ENCODE data around the gene OR6J1. TPM values are rescaled to one million over a fixed set of nuclear protein-coding genes. Genes with fewer than 3 reads are reported as not detected.

Gene OR6J1
- total and polyA plus RNA-seq, 2 experiments from 2014 or later = not detected

- Histone ChIP-seq H3K27ac (no peak overlapping the region), H3K4me2 (ENCODE audit: unreplicated experiment) (no peak overlapping the region), H3K27me3 (replicated peaks; ENCODE audit: insufficient read depth) (no peaks in the 10 kb centered on the region), H3K79me2 (ENCODE audit: insufficient read depth) (no peaks in the 10 kb centered on the region), H3F3A (ENCODE audit: insufficient read depth) (peaks cover 15% of the 10 kb centered on the region), H3K36me3 (ENCODE audit: low read depth) (no peaks in the 10 kb centered on the region), H3K4me1 (ENCODE audit: insufficient read depth) (peaks cover 14% of the 10 kb centered on the region), H2AFZ (no peak overlapping the region), H4K20me1 (ENCODE audit: insufficient read depth) (no peaks in the 10 kb centered on the region), H3K4me3 (no peak overlapping the region), H3K9me2 (ENCODE audit: insufficient read depth) (no peaks in the 10 kb centered on the region), H3K9me3 (ENCODE audit: low read depth) (no peaks in the 10 kb centered on the region), H3K9ac (no peak overlapping the region)
- DNase-seq = no peak
- in situ Hi-C loops (cut with MboI) = loop anchor here (25.0 kb wide), 1 partner anchor 277 kb away; no protein-coding TSS in a partner anchor
- WGBS, 2 experiments (ENCODE audit: low coverage in 1 of 2, low lambda C conversion rate in 2 of 2, missing lambda C conversion rate in 2 of 2) = 70 to 72% methylated on average over 6 of the region's 6 CpGs
- TF ChIP-seq EZH2 (IDR thresholded peaks at IDR 0.05; ENCODE audit: insufficient read depth, poor library complexity, severe bottlenecking) (no peak), EZH2phosphoT487 (IDR thresholded peaks at IDR 0.05; ENCODE audit: insufficient read depth, low read depth) (no peak)
Measured at GRCh38 chr14:22664261-22664660, 20.1 kb upstream of the OR6J1 start.

GRCh38 chr14:22660654-22661053 is 16.5 kb upstream of the OR6J1 start:
- Histone ChIP-seq H3F3A (ENCODE audit: insufficient read depth) (no peaks in the 10 kb centered on the region), H3K9ac (no peak overlapping the region), H3K4me1 (ENCODE audit: insufficient read depth) (no peaks in the 10 kb centered on the region), H3K27me3 (replicated peaks; ENCODE audit: insufficient read depth) (no peaks in the 10 kb centered on the region), H3K4me2 (ENCODE audit: unreplicated experiment) (no peak overlapping the region), H3K79me2 (ENCODE audit: insufficient read depth) (no peaks in the 10 kb centered on the region), H3K27ac (no peak overlapping the region), H3K9me2 (ENCODE audit: insufficient read depth) (no peaks in the 10 kb centered on the region), H3K9me3 (ENCODE audit: low read depth) (no peaks in the 10 kb centered on the region), H3K36me3 (ENCODE audit: low read depth) (no peaks in the 10 kb centered on the region), H3K4me3 (no peak overlapping the region), H4K20me1 (ENCODE audit: insufficient read depth) (no peaks in the 10 kb centered on the region), H2AFZ (no peak overlapping the region)
- no peak for DNase-seq
- WGBS, 2 experiments (ENCODE audit: low coverage in 1 of 2, low lambda C conversion rate in 2 of 2, missing lambda C conversion rate in 2 of 2) = 86 to 97% methylated on average over 4 of the region's 4 CpGs
- TF ChIP-seq EZH2phosphoT487 (IDR thresholded peaks at IDR 0.05; ENCODE audit: insufficient read depth, low read depth) = no peak
- no peak for TF ChIP-seq EZH2 (IDR thresholded peaks at IDR 0.05; ENCODE audit: insufficient read depth, poor library complexity, severe bottlenecking)
- in situ Hi-C loops (cut with MboI) = loop anchor here (25.0 kb wide), 1 partner anchor 273 kb away; no protein-coding TSS in a partner anchor

- TF ChIP-seq EZH2 (IDR thresholded peaks at IDR 0.05; ENCODE audit: insufficient read depth, poor library complexity, severe bottlenecking) = no peak
- TF ChIP-seq EZH2phosphoT487 (IDR thresholded peaks at IDR 0.05; ENCODE audit: insufficient read depth, low read depth) = no peak
- Histone ChIP-seq H3F3A (ENCODE audit: insufficient read depth) (no peaks in the 10 kb centered on the region), H3K4me2 (ENCODE audit: unreplicated experiment) (no peak overlapping the region), H3K79me2 (ENCODE audit: insufficient read depth) (no peaks in the 10 kb centered on the region), H3K4me3 (no peak overlapping the region), H3K27me3 (replicated peaks; ENCODE audit: insufficient read depth) (no peaks in the 10 kb centered on the region), H3K9ac (no peak overlapping the region), H3K9me3 (ENCODE audit: low read depth) (no peaks in the 10 kb centered on the region), H3K27ac (no peak overlapping the region), H3K4me1 (ENCODE audit: insufficient read depth) (no peaks in the 10 kb centered on the region), H2AFZ (no peak overlapping the region), H3K9me2 (ENCODE audit: insufficient read depth) (no peaks in the 10 kb centered on the region), H3K36me3 (ENCODE audit: low read depth) (no peaks in the 10 kb centered on the region), H4K20me1 (ENCODE audit: insufficient read depth) (no peaks in the 10 kb centered on the region)
- WGBS, 2 experiments (ENCODE audit: low coverage in 1 of 2, low lambda C conversion rate in 2 of 2, missing lambda C conversion rate in 2 of 2) = 67 to 68% methylated on average over 1 of the region's 1 CpG
- DNase-seq = no peak
- in situ Hi-C loops (cut with MboI) = loop anchor here (10.0 to 25.0 kb wide), 2 partner anchors 84 to 272 kb away; no protein-coding TSS in a partner anchor
Measured at GRCh38 chr14:22658946-22659345, 14.8 kb upstream of the OR6J1 start.

- Histone ChIP-seq H3F3A (ENCODE audit: insufficient read depth) (no peaks in the 10 kb centered on the region), H3K27me3 (replicated peaks; ENCODE audit: insufficient read depth) (no peaks in the 10 kb centered on the region), H3K9me3 (ENCODE audit: low read depth) (no peaks in the 10 kb centered on the region), H2AFZ (no peak overlapping the region), H3K4me2 (ENCODE audit: unreplicated experiment) (no peak overlapping the region), H4K20me1 (ENCODE audit: insufficient read depth) (no peaks in the 10 kb centered on the region), H3K9ac (no peak overlapping the region), H3K4me1 (ENCODE audit: insufficient read depth) (peaks cover 4% of the 10 kb centered on the region; the same call in 1 of the 2 replicates), H3K4me3 (no peak overlapping the region), H3K27ac (no peak overlapping the region), H3K9me2 (ENCODE audit: insufficient read depth) (no peaks in the 10 kb centered on the region), H3K36me3 (ENCODE audit: low read depth) (no peaks in the 10 kb centered on the region), H3K79me2 (ENCODE audit: insufficient read depth) (no peaks in the 10 kb centered on the region)
- DNase-seq = peak; percentile 62
- in situ Hi-C loops (cut with MboI) = loop anchor here (10.0 to 25.0 kb wide), 2 partner anchors 83 to 271 kb away; no protein-coding TSS in a partner anchor
- WGBS, 2 experiments (ENCODE audit: low coverage in 1 of 2, low lambda C conversion rate in 2 of 2, missing lambda C conversion rate in 2 of 2) = 92 to 97% methylated on average over 1 of the region's 1 CpG
- no peak for TF ChIP-seq EZH2phosphoT487 (IDR thresholded peaks at IDR 0.05; ENCODE audit: insufficient read depth, low read depth)
- TF ChIP-seq EZH2 (IDR thresholded peaks at IDR 0.05; ENCODE audit: insufficient read depth, poor library complexity, severe bottlenecking) = no peak
Measured at GRCh38 chr14:22657861-22658260, 13.7 kb upstream of the OR6J1 start.
